Esophagus squamous epithelium (tissue), 5 donors: Measurements from ENCODE around the gene MAML3. TPM values are rescaled to one million over a fixed set of nuclear protein-coding genes. Genes with fewer than 3 reads are reported as not detected.

Source experiments
- DNase-seq: peaks from one replicate; lab custom pipeline; 2025; lab: John Stamatoyannopoulos, UW
- H3K27ac ChIP-seq, 4 donors: fragments of 200-600 bp; sonication (generic); one replicate each; pipeline ENCODE4 v1.5.1; 2016 to 2019; ENCODE audit warnings: mild to moderate bottlenecking in 1 of 4
- H3K27me3 ChIP-seq, 4 donors: fragments of 200-600 bp; sonication (generic); 1 replicate in 3 of 4; 2 replicates in 1 of 4; pipeline versions ENCODE4 v1.5.1 to v1.6.0; 2017 to 2021; ENCODE audit warnings: antibody characterized with exemption in 1 of 4
- H3K36me3 ChIP-seq, 3 donors: fragments of 200-600 bp; sonication (generic); one replicate each; pipeline ENCODE4 v1.5.1; 2016 to 2019
- H3K4me1 ChIP-seq, 3 donors: fragments of 200-600 bp; sonication (generic); one replicate each; pipeline ENCODE4 v1.5.1; 2017 to 2019
- H3K4me3 ChIP-seq, 4 donors: fragments of 200-600 bp; sonication (generic); 1 replicate in 3 of 4; 2 replicates in 1 of 4; pipeline ENCODE4 v1.5.1; 2016 to 2019; ENCODE audit warnings: mild to moderate bottlenecking in 2 of 4, moderate library complexity in 1 of 4
- H3K9me3 ChIP-seq, 3 donors: fragments of 200-600 bp; sonication (generic); one replicate each; pipeline ENCODE4 v1.5.1; 2016 to 2019
- POLR2A ChIP-seq, 4 donors: fragments of 450-650 bp; IDR thresholded peaks; one replicate each; pipeline ENCODE4 v1.6.1; 2017; ENCODE audit warnings: antibody characterized with exemption in 4 of 4, mild to moderate bottlenecking in 4 of 4, moderate library complexity in 3 of 4
- WGBS, 2 donors: methylation state at CpG; one replicate each; pipeline ENCODE4 v1.1.5; 2018; 5-methylcytosine and 5-hydroxymethylcytosine counted together
- intact Hi-C: fragments of 100-400 bp; cut with DNase I; formaldehyde crosslinking; loops from one replicate; pipeline ENCODE4 v1.15.0; 2022
- total RNA-seq, 4 donors: library from RNA; depleted of rRNA; stranded (reverse); fragments of >200 nt; gene quantifications; one replicate each; pipeline ENCODE4 v1.1.0, GENCODE V29; 2016
- TF ChIP-seq, protein P1 (sequence below), 6 experiments: fragments of 450-650 bp in 4 of 6; fragments of 200-600 bp in 2 of 6; sonication (generic) in 2 of 6; IDR thresholded peaks; one replicate each; pipeline ENCODE4 v1.5.1; 2016 to 2019; ENCODE audit warnings: antibody characterized with exemption in 6 of 6, mild to moderate bottlenecking in 4 of 6, moderate library complexity in 4 of 6
- donor health status: DM: yes; HTN: yes; CAD: no.

The MAML3 gene
- total RNA-seq, 4 donors from 2014 or later = 6.9 to 14.2 (median 8.9) TPM

DNA sequence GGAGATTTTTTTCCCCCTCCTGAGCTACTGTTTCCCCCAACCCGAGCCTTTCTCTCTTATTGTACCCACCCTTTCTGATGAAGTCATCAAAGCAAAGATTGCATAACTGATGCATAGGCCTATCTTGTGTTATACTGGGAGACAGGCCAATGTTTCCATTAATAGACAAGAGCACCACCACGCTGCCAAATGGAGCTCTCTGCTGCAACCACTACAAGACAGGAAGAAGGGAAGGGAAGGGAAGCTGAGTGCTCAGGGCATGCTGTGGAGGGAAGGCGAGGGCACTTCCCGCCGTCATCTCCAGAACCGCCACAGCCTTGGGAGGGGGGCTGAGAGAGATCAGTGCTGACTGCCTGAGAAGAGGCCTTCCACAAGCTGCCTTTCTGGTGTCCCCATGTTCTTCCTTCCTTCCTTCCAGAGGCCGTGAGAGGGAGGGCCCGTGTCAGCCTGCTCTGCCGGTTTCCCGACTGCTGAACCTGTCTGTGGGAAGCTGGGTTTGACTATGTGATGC lies 413.4 kb downstream of the MAML3 start:
- DNase-seq = peak; percentile 12
- Histone ChIP-seq H3K9me3 (no peaks in the 10 kb centered on the region), H3K27ac (peak overlapping the region; percentile 69 to 90 (median 86)), H3K27me3 (peaks cover 0 to 2% (median 0%) of the 10 kb centered on the region in 4 donors), H3K4me3 (peak overlapping the region in 2 of 4 donors; percentile 1 to 34), H3K4me1 (peaks cover 7 to 60% (median 31%) of the 10 kb centered on the region in 3 donors), H3K36me3 (no peaks in the 10 kb centered on the region)
- no peak for TF ChIP-seq POLR2A (IDR thresholded peaks at IDR 0.05)
- TF ChIP-seq, protein P1, sequence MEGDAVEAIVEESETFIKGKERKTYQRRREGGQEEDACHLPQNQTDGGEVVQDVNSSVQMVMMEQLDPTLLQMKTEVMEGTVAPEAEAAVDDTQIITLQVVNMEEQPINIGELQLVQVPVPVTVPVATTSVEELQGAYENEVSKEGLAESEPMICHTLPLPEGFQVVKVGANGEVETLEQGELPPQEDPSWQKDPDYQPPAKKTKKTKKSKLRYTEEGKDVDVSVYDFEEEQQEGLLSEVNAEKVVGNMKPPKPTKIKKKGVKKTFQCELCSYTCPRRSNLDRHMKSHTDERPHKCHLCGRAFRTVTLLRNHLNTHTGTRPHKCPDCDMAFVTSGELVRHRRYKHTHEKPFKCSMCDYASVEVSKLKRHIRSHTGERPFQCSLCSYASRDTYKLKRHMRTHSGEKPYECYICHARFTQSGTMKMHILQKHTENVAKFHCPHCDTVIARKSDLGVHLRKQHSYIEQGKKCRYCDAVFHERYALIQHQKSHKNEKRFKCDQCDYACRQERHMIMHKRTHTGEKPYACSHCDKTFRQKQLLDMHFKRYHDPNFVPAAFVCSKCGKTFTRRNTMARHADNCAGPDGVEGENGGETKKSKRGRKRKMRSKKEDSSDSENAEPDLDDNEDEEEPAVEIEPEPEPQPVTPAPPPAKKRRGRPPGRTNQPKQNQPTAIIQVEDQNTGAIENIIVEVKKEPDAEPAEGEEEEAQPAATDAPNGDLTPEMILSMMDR (IDR thresholded peaks at IDR 0.05) = peak in 5 of 6 experiments; percentile 24 to 41 (median 34)
- WGBS, 2 donors = 8 to 19% methylated on average over 2 to 6 of the region's 10 CpGs
- intact Hi-C loops = no loop called here

DNA sequence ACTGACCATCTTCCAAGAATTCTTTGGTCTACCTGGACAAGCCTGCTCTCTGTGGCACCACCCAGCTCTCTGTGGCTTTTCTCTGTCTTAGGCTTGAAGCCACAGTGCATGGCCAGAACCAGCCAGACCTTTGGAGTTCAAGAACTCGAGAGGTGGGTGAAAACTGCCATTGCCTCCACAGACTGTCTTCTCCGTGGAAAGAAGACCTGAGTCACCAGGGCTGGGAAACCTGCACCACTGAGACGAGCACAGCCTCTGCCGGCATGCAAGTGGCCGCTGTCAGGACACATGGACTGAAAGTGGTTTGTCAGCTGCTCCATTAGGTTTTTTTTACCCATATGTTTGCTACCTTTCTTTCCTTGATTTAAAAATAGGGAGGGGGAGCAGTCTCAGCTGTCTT lies 413.9 kb downstream of the MAML3 start:
- Histone ChIP-seq H3K27ac (peak overlapping the region; percentile 69 to 90 (median 86)), H3K4me1 (peaks cover 11 to 64% (median 35%) of the 10 kb centered on the region in 3 donors), H3K4me3 (peak overlapping the region in 1 of 4 donors; percentile 34), H3K27me3 (peaks cover 0 to 6% (median 0%) of the 10 kb centered on the region in 4 donors), H3K9me3 (no peaks in the 10 kb centered on the region), H3K36me3 (no peaks in the 10 kb centered on the region)
- intact Hi-C loops = no loop called here
- TF ChIP-seq, protein P1 (IDR thresholded peaks at IDR 0.05) = no peak
- no peak for TF ChIP-seq POLR2A (IDR thresholded peaks at IDR 0.05)
- WGBS, 2 donors = 30 to 38% methylated on average over 4 to 5 of the region's 5 CpGs
- DNase-seq = no peak

DNA sequence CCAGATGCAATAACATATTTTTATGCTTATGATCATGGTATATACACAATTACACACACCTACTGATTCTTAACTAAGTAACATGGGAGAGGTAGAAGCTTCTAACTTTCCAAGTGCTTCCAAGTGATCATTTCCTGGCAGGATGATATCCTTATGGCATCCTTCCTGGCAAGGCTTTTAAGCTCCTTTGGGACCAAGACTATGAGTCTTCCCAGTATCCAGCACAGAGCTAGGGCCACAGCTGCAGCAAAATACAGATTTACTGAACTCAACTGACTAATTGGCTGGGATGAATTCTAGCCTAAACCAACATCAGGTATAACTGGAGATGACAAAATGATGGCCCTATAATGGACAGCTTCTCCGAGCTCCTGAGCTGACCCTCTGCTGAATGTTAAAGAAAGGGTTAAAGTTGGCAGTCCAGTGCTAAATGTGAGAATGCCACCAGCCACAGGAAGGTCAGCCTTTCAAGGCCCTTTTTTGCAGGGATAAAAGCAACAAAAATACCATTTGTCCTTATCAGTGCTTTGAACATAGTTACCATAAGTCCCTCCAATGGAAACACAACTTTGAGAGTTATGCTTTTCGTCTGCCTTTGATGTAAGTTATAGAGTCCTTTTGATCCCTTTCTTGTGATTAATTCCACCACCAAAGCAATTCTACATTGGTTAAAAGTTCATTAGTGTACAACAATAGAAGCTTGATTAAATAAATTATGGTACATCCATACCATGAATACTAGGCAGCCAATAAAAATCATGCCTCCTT lies 415.0 kb downstream of the MAML3 start:
- TF ChIP-seq POLR2A (IDR thresholded peaks at IDR 0.05) = no peak
- TF ChIP-seq, protein P1 (IDR thresholded peaks at IDR 0.05) = no peak
- intact Hi-C loops = no loop called here
- Histone ChIP-seq H3K4me1 (peaks cover 11 to 75% (median 41%) of the 10 kb centered on the region in 3 donors), H3K36me3 (no peaks in the 10 kb centered on the region), H3K4me3 (no peak overlapping the region), H3K9me3 (no peaks in the 10 kb centered on the region), H3K27me3 (peaks cover 0 to 6% (median 0%) of the 10 kb centered on the region in 4 donors), H3K27ac (peak overlapping the region in 2 of 4 donors; percentile 85 to 86)
- WGBS, 2 donors = 81% methylated on average over 2 of the region's 2 CpGs
- DNase-seq = no peak

DNA sequence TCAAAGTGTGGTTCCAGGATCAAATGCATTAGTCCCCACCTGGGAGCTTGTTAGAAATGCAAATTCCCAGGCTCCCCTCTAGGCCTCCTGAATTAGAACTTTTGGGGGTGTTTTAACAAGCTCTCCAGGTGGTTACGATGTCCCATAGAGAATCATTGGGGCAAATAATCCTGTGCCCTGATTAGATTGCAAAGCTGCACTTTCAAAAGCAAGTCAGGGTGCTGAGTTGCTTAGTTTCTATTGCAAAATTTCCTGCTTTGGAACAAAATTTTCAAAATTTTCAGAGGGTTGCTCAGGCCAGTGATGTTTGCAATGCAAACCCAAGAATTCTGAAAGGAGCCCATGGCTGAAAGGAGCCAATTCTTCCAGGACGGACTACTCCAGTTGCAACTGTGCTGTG lies 417.3 kb downstream of the MAML3 start:
- H3K27me3 ChIP-seq = peaks cover 0 to 6% (median 0%) of the 10 kb centered on the region in 4 donors
- no peaks in the 10 kb centered on the region for H3K9me3 ChIP-seq
- intact Hi-C loops = no loop called here
- no peak for DNase-seq
- H3K27ac ChIP-seq = peak overlapping the region; percentile 4 to 87 (median 55)
- H3K4me1 ChIP-seq = peaks cover 11 to 61% (median 35%) of the 10 kb centered on the region in 3 donors
- no peaks in the 10 kb centered on the region for H3K36me3 ChIP-seq
- WGBS, 2 donors = 60 to 100% methylated on average over 2 of the region's 2 CpGs
- TF ChIP-seq POLR2A (IDR thresholded peaks at IDR 0.05) = no peak
- TF ChIP-seq, protein P1 (IDR thresholded peaks at IDR 0.05) = no peak
- no peak overlapping the region for H3K4me3 ChIP-seq

DNA sequence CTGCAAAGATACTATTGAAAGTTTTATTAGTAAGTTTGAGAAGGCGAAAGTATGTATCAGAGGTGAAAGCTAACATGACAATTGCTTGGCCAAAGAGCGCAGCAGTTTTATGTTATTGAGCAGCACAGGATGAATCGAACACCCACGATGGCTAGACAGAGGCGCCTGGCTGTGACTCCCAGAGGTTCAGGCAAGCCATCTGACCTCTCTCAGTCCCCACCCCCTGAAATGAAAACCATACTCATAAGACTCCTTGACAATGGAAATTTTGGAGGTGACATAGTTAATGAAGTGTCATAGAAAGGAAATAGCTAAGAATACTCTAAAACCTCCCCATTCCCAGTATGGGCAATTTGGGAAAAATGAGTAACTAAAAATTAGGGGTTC lies 417.7 kb downstream of the MAML3 start:
- no peak overlapping the region for H3K4me3 ChIP-seq
- TF ChIP-seq, protein P1 (IDR thresholded peaks at IDR 0.05) = no peak
- TF ChIP-seq POLR2A (IDR thresholded peaks at IDR 0.05) = no peak
- H3K27me3 ChIP-seq = peaks cover 0 to 6% (median 0%) of the 10 kb centered on the region in 4 donors
- no peaks in the 10 kb centered on the region for H3K36me3 ChIP-seq
- intact Hi-C loops = no loop called here
- DNase-seq = no peak
- 82 to 90% methylated on average over 5 of the region's 5 CpGs for WGBS, 2 donors
- H3K4me1 ChIP-seq = peaks cover 11 to 57% (median 33%) of the 10 kb centered on the region in 3 donors
- no peaks in the 10 kb centered on the region for H3K9me3 ChIP-seq
- H3K27ac ChIP-seq = peak overlapping the region; percentile 4 to 87 (median 55)
